SKM-1 treated with dmso at 0.1 percent for 144 hours (cell line): ENCODE data around the gene LRRK1.

ENCODE experiments used
- DNase-seq: peaks from one replicate; lab custom pipeline; 2025; ENCODE audit not compliant: unreplicated experiment; lab: John Stamatoyannopoulos, UW

The LRRK1 gene

DNA sequence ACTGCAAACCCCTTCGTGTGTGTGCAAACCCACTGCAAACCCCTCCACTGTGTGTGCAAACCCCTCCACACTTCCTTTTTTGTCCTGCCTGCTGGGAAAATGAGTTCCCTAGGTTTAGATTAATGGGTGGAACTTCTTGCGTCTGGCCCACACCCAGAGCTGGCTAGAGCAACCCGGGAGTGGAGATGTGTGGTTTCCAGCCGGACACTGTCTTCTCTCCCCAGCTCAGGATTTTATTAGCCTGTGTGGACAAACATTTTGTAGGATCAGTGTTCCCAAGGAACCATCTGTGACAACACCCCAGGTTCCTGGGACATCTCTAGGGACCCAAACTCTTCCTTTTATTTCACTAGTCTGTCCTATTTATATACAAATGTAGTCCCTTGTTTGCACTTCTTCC is 9.6 kb upstream of the LRRK1 start:
- no peak for DNase-seq

DNA sequence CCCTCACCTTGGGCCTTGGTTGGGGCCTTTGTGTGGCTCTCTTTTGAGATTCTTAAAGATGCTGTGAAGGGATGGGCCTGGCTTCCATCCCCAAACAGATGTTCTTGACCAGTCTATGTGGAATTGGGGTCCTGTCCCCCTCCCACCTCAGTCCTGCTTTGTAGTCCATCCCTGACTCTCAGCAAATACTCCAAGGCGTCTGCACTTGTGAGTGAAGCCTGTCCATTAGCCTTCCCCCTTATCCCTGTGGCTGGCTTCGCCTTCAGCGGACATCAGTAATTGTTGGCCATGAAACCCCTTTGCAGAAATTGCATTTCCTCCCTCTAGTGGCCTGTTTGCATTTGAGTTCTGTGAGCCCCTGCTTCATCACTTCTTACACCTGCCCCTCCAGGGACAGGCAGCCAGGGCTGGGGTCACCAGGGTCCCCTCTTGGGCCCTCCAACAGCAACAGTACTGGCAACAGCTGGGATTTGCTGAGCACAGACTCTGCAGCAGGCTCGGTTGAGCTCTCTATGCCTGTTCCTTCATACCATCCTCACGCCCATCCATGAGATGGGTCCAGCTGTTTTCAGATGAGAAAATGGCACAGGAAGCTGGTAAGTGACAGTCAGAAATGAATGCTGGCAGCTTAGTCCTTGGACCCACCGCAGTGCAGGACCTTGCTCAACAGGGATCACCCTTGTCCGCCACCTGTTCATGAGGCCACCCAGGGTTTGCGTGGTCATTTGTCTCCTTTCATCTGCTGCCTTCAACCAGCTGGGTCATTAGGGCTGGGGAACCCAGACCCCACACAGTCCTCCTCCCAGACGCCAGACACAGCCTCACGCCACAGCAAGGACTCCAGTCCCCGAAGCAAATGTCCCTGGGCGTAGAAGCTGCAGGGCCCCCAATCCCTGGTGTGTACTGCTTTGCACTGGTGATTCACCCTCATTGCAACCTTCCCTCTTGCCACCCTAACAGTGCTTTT is 8.9 kb upstream of the LRRK1 start:
- no peak for DNase-seq

DNA sequence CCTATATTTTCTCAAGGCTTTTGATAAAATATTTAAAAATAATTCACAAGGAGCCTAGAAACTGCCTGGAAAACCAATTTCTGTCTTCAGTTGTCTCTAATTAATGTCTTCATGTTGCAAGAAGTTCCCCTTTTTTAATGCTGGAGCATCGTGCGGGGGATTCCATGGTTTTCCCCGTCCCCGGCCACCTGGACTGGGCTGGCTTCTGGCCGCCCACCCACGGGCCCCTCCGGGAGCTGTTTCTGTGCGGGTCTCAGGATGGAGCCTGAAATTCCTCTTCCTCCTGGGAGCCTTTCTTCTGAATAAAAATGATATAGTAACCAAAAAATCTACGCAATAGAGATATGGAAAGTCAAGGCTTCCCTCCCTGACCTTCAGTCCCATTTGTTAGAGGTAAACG is 8.1 kb upstream of the LRRK1 start:
- no peak for DNase-seq

DNA sequence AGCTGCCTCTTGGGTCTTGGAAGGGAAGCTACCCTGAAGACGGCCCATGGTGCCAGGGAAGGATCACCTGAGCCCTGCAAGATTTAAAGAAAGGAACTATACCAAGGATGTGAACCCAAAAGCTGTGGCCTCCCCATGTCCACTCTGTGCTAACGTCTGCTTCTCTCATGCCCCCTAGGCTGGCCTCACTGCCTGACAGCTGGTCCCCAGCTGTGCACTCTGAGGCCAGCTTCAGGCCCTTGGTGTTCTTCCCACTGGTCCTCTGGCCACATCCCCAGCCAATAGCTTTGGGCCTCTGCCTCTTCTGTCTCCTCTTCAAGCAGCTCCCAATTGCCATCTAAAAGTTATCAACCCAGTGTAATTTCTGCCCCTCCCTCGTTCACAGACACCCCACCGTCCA is 5.2 kb upstream of the LRRK1 start:
- no peak for DNase-seq

DNA sequence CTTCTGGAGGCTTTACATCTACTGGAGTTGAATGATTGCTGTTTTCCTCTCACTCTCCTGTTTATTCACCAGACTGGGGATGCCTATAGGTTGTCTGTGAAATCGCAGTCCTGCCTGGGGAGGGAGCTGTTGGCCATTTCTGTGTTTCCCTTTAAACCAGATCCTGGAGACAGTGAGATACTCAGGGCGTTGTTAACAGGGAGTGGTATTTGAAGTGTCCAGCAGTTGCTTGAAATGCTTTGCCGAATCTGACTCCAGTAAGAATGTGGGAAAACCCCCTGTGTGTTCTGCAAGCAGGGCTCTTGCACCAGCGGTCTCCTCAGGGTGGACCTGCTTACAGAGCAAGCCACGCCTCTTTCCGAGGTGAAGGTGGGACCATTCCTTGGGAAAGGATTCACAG is 4.3 kb upstream of the LRRK1 start:
- no peak for DNase-seq

DNA sequence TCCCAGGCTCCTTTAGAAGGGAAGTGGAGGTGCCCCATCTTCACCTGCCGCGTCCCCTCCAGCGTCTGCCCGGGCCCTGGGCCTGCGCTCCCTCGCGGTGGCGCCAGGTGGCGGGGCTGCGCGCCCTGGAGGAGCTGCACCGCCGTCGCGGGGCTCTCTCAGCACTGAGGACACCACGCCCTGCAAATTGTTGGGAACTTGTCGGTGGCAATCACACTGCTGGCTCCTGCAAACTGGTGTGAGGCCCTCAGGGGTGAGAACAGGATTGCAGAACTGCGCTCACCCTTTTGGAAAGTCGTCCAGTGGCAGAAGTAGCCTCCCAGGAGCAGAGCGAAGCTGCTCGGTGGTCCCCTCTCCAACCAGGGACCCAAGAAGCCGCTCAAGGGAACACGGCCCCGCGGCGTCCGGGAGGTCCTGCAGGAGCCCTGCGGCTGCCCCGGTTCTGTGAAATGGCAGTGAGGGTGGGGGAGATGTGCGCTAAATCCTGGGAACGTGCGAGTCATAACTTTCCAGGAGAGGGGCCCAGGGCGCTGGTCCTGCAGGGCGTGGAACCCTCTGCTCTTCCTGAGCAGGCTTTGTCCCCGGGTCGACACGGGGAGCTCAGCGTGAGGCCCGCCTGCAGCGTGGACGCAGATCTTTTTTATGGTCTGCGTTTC is 995 bp upstream of the LRRK1 start:
- peak; percentile 82 for DNase-seq

DNA sequence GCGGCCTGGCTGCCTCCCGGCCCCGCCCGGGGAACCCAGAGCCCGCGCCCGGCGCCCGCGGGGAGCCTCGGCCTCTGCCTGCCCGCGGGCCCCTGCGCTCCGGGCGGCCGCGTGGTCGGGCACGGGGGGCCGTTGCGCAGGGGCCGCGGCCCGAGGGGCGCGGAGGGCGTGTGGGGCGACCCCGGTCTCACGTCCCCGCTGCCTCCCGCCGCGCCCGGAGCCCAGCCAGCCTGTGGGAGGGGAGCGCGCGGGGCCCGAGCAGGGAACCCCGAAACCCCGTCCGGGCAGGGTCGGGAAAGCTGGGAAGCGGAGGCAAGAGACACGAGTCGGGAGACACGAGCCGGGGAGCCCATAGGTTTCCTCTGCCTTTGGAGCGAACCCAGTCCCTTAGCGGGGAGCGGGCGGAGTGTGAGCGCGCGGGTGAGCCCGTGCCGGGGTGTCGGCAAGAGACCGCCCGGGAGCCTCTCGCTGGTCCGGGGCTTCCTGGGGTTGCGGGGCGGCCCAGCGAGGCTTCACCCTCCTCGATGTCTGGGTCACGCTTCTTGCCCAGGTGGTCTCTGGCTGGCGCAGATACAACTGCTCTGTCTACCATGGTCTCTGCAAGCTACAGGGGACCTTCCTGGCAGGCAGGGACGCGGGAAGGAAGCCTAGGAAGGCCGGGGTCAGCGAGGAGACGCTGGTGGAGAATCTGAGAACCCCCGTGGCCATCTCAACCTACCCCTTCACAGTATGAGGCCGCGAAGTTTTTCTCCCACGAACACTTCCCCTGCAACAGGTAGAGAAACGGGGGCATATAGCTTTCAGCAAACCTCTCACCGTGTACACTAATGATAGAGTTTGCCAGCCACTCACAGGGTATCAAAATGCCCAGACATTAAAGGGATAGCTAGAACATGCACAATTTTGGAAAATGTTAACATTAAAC is 586 bp downstream of the LRRK1 start:
- DNase-seq: no peak

DNA sequence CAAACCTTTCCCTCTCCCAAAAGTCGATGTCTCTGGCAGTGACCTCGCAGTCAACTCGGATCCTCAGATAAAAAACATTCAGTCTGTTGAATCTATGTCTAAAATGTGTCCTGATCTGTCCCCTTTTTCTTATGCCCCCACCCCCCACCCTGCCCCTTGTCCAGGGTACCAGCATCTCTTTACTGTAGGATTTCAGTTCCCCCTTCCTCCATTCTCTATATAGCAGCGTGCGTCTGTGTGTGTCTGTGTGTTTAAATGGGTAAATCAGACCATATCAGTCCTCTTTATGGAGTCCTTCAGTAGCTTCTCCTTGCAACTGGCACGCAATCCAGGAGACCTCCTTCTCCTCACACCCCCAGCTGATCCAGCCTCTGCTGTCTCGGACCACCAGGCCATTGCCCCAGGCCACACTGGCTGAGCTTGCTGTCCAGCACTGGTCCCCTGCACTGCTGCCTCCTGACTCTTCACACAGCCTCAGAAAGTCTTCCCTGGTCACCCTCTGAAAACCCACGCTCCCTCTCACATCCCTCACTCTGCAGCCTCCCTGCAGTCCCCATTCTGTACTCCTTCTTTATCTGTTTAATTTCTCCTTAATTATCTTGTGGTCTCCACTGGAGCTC is 1.5 kb downstream of the LRRK1 start:
- no peak for DNase-seq

DNA sequence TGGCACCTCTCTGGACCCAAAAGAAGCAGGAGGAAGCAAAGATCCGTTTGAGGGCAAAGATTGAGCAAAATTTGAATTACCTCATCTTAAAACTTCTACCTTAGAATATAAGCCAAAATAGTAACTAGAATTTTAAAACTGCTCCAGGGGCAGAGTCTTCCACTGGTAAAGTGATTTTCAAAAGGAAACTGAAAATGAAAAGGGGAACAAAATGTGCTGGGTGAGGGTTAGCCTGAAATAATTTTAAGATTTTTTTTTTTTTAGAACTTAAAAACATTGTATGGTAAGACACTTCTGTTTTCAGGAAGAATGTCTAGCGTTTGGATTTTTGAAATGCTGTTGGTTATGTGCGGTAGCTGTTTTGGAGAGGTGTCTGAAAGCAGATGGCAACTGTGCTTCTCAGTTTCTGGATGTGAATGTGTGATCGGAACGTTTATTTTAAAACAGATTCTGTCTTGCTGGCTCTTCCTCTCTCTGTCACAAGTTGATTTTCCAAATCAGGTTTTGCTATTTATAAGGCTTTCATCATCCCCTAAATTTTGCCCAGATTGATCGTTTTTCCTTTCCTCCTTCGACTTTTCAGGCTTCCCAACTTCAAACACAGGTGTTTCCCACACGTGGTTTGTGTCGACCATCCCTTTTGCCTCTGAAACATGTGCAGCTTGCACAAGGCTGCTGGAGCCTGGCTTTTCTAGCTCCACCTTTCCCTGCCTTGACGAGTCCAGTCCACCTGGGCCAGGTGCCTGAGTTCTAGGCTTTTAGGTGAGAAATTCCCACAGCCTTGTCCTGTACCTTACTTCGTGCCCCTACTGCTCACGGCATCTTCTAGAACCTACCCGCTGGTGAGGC is 3.3 kb downstream of the LRRK1 start:
- peak; percentile 40 for DNase-seq

DNA sequence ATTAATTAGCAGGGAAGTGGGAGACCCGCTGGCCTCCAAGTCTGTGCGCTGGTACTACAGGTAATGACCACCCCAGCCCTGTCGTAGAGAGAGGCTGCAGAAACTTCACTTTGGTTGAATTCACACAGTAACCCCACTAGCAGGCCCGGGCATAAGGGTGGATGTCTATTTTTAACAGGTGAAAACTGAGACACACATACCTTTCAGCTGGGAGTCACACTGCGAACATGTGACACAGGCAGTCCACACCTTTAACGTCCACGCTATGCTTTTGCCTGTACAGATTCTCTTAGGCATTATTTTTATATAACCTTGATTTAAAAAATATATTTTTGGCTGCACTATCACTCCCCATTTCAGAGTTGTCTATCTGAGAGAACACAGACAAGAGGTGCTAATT is 3.9 kb downstream of the LRRK1 start:
- no peak for DNase-seq

DNA sequence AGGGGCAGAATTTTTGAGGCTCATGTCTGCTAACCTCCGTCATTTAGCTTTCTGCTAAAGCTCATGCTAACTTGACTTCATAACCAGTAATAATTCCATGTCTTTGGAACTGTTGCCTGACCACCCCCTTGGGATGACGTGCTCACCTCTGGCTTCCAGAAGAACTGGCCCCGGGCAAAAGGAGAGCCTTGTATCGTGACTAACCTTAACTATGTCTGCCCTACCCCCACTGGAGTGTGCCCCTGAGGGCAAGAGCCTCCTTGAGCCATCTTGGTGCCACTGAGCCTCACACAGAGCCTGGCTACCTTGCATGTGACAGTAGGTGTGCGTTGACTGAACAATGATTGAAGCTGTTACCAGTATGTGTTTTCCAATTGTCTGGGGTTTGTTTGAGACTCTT is 4.7 kb downstream of the LRRK1 start:
- DNase-seq: no peak

DNA sequence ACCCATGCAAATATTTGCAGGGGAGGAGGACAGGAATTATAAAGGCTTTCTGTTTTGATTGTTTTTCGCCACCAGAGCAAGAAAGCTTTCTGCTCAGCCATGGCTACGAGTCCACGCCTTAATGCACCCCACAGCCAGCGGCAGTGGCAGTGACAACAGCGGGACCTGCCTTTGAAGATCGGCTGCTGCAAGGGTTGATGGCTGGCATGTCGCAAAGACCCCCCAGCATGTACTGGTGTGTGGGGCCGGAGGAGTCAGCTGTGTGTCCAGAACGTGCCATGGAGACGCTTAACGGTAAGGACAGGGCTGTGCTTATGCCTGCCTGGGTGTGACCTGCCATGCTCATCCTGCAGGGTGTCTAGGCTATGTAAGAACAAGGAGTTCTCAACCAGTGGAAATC is 5.3 kb downstream of the LRRK1 start:
- no peak for DNase-seq

DNA sequence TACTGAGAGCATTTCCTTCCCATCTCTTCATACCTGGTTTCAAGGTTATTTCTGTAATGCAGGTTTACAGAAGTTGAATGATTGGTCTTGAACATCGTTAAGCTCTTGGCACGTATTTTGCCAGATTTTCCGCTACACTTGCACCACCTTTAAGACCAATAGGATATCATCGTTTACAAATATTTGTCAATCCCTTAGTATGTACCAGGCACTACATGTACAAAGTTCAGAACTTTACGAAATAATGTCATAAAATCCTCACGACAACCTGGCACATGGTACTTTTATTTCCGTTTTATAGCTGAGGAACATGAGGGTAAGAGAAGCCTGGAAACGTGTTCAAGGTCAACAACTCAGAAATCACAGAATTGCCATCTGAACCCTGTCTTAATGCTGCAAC is 6.3 kb downstream of the LRRK1 start:
- no peak for DNase-seq

DNA sequence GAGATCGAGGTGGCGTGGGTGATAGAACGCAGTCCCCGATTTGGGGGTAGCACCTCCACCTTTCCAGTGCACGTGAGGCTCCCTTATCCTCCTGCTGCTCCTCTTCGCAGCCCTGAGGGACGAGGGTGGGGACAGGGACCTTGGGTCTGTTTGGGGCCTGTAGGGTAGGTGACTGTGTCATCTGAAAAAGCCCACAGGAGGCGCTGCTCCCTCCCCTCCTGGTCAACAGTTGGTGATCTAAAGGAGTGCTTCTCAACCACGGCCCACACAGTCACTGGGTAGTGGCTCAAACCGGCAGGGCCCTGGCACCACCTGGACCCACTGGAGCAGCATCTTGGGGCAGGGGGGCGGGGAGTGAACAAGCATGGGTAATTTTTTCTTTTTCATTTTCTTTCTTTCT is 7.1 kb downstream of the LRRK1 start:
- no peak for DNase-seq

DNA sequence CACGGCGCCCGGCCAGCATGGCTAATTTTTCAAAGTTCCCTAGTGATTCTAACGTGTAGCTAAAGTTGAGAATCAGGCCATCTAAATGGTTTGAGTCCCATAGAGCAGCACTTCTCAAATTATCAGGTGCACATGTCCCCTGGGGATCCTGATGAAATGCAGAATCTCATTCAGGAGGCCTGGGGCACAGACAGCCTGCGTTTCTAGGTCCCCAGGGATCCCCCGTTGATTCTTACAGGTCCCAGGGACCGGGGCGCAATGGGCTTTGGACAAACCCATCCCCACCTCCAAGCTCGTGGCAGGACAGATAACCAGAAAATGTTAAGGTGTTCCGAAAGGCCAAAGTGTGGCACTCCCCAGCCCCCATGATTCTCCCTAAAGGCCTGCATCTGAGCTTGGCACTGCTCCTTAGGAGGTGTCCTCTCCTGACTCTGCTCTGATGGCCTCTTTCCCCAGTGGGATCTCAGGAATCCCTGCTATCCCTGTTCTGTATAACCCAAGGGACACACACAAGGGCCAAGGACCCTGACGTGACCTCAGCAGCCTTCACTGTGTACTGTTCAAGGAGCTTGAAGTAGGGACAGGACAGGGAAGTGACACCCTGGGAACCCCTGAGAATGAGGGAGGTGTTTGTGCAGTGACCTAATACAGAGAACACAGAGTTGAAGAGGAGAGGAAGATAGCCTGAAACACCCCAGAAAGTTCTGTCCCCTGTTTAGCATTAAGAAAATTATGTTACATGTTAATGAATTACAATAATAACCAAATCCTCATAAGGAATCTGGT is 8.0 kb downstream of the LRRK1 start:
- no peak for DNase-seq

DNA sequence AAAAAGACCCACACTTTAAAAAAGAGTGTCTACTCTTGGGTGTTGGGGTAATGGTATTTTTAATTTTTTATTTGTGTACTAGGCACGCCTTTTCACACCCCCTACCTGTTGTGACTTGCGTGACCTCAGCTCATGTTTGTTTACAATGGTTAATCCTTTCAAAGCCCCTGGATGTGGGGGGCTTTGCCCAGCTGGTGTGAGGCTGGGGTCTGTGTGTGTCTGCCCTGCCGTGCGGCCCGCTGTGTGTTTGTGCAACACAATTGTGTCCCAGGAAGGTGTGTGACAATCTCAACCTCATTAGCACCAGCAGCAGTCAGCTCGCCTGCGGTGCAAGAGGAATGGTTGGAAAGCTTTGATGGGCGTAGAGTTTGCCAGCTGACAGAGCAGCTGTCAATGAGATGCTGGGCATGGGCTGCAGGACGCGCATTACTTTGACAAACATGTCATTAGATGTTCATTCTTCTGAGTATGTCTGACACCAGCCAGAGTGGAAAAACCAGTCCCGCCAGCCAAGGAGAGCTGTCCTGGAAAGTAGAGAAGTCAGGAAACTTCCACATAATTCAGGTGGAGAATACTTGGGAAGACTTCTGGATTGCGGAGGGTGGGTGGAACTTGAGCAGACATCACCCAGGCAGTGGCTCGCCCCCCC is 9.6 kb downstream of the LRRK1 start:
- DNase-seq: no peak

DNA sequence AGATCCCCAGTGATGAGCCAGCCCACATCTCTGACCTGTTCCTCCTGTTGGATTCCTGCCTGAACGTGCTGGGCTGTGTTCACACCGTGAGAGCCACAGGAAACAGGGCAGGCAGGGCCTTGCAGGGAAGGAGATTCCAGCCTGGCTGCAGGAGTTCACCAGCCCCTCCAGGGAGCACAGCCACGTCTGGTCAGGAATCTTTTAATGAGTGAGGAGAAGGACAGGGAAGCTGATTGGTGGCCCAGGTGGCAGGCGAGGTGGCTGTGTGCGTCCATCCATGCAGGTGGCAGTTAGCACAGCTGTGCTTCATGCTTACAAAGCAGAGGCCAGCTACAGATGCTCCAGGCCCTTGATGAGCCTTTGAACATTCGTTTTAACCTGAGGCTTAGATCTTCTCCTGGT is 10.5 kb downstream of the LRRK1 start:
- DNase-seq: no peak

DNA sequence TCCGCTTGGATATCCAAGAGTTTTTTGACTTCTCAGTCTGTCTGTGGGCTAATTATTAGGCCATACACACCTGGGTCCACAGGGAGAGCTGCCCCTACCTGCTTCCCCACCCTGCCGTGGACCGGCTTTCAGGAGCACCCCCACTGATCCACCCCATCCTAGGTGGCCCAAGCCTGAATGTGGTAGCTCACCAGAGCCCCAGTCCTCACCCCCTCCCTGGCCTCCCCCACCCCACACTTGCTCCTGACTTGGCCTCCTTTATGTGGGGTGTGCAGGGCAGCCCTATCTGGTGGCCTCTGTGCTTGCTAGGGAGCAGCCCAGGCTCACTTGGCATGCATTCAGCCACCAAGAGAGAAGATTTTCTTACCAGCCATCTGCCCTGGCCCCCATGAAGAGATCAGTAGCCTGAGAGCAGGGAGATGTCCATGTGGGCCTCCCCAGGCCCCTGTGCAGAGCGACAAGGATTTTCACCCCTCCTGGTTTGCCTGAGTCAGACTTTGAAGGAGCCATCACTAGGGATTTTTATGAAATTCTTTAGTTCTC is 11.2 kb downstream of the LRRK1 start:
- DNase-seq: no peak
